Prostate gland (tissue), 2 donors: Measurements from ENCODE around the gene GDF2.

ENCODE experiments used
- POLR2AphosphoS5 ChIP-seq: sonication (generic); formaldehyde crosslinking; IDR thresholded peaks from one replicate; pipeline ENCODE4 v1.6.1; 2017; ENCODE audit warnings: antibody characterized with exemption
- TF ChIP-seq, protein P1 (sequence below), 4 experiments: fragments of 200-600 bp in 2 of 4; fragments of 450-650 bp in 2 of 4; sonication (generic) in 2 of 4; IDR thresholded peaks; 1 replicate in 3 of 4; 2 replicates in 1 of 4; pipeline ENCODE4 v1.5.1; 2016 to 2019; ENCODE audit warnings: antibody characterized with exemption in 4 of 4, mild to moderate bottlenecking in 2 of 4, moderate library complexity in 2 of 4

DNA sequence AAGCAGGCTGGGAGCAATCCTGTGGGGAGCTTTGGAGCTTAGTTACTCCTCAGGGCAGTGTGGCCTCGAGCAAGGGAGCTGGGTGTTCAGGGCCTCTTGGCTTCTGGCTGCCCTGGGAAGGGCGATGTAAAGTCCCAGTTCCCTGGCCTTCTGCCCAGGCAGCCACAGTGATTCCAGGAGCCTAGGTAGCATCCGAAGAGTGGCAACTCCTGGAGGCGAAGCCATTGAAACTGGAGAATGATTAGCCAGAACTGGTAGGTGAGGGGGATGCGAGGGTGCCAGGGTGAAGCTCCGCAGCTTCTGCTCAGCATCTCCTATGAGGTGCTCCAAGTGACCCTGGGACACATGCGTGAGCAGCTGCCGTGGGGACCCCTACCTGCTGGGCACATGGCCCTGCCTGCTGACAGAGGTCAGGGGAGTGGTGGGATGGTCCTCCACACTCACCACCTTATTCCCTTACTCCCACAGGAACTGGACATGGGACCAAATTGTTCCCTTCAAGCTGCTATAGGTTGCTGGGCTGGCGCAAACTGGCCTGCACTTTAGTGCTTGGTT lies 7.8 kb upstream of the GDF2 start:
- no peak for TF ChIP-seq POLR2AphosphoS5
- TF ChIP-seq, protein P1, sequence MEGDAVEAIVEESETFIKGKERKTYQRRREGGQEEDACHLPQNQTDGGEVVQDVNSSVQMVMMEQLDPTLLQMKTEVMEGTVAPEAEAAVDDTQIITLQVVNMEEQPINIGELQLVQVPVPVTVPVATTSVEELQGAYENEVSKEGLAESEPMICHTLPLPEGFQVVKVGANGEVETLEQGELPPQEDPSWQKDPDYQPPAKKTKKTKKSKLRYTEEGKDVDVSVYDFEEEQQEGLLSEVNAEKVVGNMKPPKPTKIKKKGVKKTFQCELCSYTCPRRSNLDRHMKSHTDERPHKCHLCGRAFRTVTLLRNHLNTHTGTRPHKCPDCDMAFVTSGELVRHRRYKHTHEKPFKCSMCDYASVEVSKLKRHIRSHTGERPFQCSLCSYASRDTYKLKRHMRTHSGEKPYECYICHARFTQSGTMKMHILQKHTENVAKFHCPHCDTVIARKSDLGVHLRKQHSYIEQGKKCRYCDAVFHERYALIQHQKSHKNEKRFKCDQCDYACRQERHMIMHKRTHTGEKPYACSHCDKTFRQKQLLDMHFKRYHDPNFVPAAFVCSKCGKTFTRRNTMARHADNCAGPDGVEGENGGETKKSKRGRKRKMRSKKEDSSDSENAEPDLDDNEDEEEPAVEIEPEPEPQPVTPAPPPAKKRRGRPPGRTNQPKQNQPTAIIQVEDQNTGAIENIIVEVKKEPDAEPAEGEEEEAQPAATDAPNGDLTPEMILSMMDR (IDR thresholded peaks at IDR 0.05), result no peak
